Prostate gland (tissue), 2 donors: ENCODE measurements around the gene ARMC2.

Source experiments
- CTCF ChIP-seq, 4 experiments: fragments of 200-600 bp in 2 of 4; fragments of 450-650 bp in 2 of 4; sonication (generic) in 2 of 4; IDR thresholded peaks; 1 replicate in 3 of 4; 2 replicates in 1 of 4; pipeline ENCODE4 v1.5.1; 2016 to 2019; ENCODE audit warnings: antibody characterized with exemption in 4 of 4, mild to moderate bottlenecking in 2 of 4, moderate library complexity in 2 of 4
- POLR2A ChIP-seq: fragments of 450-650 bp; IDR thresholded peaks from one replicate; pipeline ENCODE4 v1.6.1; 2016; ENCODE audit warnings: antibody characterized with exemption, mild to moderate bottlenecking
- POLR2AphosphoS5 ChIP-seq: sonication (generic); formaldehyde crosslinking; IDR thresholded peaks from one replicate; pipeline ENCODE4 v1.6.1; 2017; ENCODE audit warnings: antibody characterized with exemption

DNA sequence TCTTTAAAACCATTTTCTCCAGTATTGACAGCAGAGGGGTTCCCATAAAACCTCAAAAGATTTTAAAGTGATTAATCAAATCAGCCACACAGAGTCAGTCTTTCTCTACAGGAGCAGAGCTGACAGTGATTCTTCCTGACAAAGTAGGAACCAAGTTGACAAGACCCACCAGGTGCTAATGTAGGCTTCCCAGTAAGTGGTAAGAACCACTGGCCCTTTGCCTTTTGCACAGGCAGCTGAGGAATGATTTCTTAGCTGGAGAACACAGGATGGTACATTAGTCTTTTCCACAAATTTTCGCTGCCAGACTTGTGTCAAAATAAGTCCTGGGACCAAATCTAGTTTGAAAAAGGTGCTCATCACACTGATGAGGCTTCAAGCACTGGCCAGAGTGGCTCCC, 95.8 kb downstream of the ARMC2 start:
- TF ChIP-seq POLR2A (no peak), CTCF (IDR thresholded peaks at IDR 0.05) (no peak), POLR2AphosphoS5 (no peak)
